SK-N-SH (cell line): ENCODE measurements around the gene SASH1.

ENCODE experiments used
- CTCF ChIP-seq: fragments of 200-600 bp; sonication (generic); IDR thresholded peaks from 2 replicates; pipeline ENCODE4 v1.6.1; 2017; ENCODE audit warnings: antibody characterized with exemption, mild to moderate bottlenecking, moderate library complexity
- ELF1 ChIP-seq: IDR thresholded peaks from 2 replicates; pipeline ENCODE4 v1.4.0; 2012
- NRF1 ChIP-seq: IDR thresholded peaks from 2 replicates; pipeline ENCODE4 v1.6.1; 2012; ENCODE audit warnings: low read depth, mild to moderate bottlenecking, low read length
- POLR2AphosphoS5 ChIP-seq: IDR thresholded peaks from 2 replicates; pipeline ENCODE4 v1.6.1; 2012; ENCODE audit warnings: low read depth, low read length
- RXRA ChIP-seq: IDR thresholded peaks from 2 replicates; pipeline ENCODE4 v1.4.0; 2012; ENCODE audit warnings: low read depth, mild to moderate bottlenecking, borderline replicate concordance
- USF1 ChIP-seq: IDR thresholded peaks from 2 replicates; pipeline ENCODE4 v1.4.0; 2012; ENCODE audit warnings: low read depth, borderline replicate concordance

GRCh38 chr6:148516617-148517016, 174.0 kb downstream of the SASH1 start:
- TF ChIP-seq RXRA = no peak
- no peak for TF ChIP-seq ELF1
- TF ChIP-seq NRF1 = no peak
- TF ChIP-seq POLR2AphosphoS5 = no peak
- no peak for TF ChIP-seq CTCF
- TF ChIP-seq USF1 = no peak
